Measurements from ENCODE around the gene LRRN4CL.

- TF ChIP-seq POLR2A (IDR thresholded peaks at IDR 0.05) (no peak), CTCF (IDR thresholded peaks at IDR 0.05) (no peak)
Measured at GRCh38 chr11:62665599-62666258, 23.6 kb downstream of the LRRN4CL start.

Measured in uterus (tissue), 2 donors.